Tongue (tissue), 2 donors: Measurements from ENCODE around the gene CDH20. TPM values are rescaled to one million over a fixed set of nuclear protein-coding genes. Genes with fewer than 3 reads are reported as not detected.

Source experiments
- DNase-seq: peaks from one replicate; pipeline ENCODE4 v3.0.0-alpha.2; 2015
- total RNA-seq: library from RNA; depleted of rRNA; stranded (reverse); fragments of >200 nt; gene quantifications from one replicate; pipeline ENCODE4 v1.2.3, GENCODE V29; 2014

CDH20 gene
- total RNA-seq, 1 donor from 2014 or later, result 1.1 TPM

DNA sequence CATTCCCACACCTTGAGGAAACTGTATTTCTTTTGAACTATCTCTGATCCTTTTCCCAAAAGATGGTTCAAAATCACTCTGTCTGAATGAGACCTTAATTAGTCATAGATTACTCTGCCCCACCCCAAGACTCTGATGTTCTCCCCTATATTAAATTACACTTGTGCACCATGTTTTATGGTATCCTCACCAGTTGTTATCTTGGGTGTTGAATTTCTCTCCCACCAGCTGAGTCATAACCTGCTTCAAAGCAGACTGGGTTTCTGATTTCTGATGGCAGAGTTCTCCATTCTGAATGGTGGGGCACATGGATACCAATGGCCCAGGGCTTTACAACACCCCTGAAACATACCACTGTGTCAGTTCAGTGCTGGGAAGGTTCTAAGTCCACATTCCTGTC, 15.0 kb downstream of the CDH20 start:
- no peak for DNase-seq

DNA sequence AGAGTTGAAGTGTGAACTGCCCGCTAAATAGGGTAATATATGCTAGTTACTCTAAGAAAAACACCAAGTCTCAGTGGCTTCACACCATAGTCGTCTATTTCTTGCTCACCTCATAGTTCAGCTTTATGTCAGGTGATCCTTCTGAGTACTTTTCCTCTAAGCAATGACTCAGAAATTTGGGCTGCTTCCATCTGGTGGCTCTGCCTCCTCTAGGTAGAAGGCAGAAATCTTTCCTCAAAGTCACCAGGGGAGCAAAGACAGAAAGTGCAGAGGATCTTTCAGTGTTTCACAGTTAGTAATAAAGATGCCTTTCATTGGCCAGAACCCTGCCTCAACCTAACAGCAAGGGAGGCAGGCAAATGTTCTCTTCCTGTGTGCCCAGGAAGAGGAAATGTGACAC, 17.3 kb downstream of the CDH20 start:
- DNase-seq, result no peak

DNA sequence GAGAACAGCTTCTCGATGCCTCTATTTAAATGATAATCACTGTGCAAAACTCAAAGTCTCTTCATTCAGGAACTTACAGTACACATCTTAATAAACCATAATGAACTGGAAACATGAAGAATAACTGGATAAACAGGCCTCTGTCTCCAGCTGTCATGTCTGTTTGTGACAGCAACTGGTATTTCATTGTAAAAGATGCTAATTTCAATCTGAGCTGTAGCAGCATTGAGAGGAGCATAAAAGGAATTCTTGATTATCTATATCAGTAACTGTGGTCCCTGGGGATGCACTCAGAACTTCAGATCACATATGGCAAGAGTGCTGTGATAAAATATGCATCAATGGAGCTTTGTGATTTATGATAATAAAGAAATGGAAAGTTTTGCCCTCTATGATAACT, 18.8 kb downstream of the CDH20 start:
- no peak for DNase-seq

DNA sequence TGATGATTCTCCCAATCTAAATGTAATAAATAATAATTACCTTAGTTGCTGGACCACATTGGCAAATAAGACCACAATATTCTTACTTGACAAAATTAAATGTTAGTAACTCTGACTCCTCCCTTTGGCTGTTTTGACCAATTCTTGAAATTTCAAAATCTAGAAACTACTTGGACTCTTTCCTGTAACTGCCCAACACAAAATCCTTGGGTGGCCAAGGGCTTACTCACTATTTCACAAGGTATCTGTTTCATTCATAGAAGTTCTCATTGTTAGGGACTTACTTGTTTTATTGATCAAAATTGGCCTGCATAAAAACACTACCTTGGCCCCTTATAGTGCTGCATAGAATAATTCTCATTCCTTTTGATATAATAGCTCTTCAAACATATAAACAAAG, 19.4 kb downstream of the CDH20 start:
- no peak for DNase-seq

DNA sequence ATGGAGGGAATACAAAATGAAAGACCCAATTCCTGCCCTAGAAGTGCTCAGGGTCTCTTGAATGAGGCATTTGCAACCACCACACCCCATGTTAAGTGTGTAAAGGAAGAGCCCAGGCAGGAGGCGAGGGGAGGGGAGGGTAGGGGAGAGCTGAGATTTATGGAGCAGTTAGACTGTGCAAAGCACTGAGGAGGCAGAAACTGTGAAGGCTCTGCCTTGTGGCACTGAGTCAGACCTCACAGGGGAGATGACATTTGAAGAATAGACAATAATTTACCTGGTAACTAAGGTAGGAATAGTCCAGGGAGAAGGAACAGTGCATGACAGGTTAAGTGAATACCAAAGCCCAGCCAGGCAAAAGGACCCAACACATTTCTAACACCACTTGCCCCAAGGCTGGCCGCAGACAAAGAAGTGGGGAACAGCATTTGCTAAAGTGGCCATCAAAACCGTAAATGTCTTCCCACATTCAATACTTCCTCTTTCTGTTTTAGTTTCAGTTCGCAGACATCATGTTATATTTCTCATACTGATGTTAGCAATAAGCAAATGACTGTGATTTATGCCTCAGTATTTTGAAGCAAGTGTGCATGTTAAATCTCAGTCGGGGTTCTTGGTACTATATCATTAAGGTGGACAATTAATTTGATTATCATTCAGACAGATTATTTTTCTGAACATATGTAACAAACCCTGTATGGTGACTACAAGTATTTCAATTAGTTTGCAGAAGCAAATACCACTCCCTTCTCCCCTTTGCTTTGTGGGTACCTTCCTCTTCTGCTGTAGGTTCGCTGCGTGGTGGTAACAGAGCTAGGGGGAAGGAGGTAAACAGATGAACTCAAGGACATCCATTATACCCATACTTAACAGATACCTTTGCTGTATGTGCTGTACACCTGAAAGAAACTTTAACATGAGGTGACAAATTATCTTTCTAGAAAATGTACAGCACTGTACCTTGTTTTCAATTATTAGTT, 27.5 kb downstream of the CDH20 start:
- DNase-seq, result no peak

DNA sequence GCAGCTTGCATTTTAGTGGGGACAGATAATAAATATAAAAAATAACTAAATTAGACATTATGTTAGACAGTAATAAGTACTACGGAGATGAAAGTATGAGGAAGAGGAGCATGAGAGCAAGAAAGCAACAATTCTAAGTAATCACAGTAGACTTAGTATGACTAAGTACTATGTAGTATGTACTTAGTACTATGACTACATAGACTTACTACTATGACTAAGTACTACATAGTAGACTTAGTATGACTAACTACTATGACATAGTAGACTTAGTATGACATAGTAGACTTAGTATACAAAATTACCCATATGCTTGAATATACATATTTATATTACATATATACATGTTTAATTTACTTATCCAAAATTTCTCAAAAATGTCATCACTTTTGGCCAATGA, 29.3 kb downstream of the CDH20 start:
- DNase-seq, result no peak

DNA sequence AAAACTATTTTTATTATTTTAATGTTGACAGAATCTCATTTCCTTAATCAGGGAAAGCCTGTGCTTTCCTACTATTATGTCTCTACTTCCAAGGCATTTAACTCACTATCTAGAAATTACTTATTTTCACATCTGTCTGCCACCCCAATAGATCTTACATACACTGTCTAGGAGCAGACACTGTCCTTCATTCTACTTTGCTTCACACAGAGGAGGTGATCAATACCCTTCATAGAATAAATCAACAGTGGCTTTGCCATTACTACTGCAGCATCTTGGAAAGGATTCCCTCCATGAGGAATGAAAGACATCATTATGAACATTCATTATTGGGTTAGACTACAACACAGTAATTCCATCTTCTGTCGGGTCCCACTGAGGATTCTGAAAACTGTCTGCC, 31.7 kb downstream of the CDH20 start:
- DNase-seq, result no peak

DNA sequence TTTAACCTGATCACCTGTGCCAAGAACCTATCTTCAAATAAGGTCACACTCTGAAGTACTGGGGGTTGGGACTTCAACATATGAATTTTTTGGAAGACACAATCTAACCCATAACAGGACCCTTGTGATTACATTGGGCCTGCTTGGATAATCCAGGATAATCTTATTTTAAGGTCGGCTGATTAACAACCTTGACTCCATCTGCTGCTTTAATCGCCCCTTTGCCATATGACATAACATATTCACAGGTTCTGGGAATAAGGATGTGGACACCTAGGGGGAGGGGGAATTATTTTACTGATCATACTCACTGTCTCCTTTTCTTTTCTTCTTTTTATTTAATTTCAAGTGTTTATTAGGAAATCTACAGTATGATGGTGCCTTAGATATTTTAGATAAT, 34.8 kb downstream of the CDH20 start:
- DNase-seq, result no peak

DNA sequence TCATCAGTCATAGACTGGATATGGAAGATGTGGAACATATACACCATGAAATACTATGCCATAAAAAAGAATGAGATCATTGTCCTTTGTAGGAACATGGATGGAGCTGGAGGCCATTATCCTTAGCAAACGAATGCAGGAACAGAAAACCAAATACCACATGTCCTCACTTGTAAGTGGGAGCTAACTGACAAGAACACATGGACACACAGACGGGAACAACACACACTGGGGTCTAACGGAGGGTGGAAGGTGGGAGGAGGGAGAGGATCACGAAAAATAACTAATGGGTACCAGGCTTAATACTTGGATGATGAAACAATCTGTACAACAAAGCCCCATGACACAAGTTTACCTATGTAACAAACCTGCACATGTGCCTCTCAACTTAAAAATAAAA, 36.4 kb downstream of the CDH20 start:
- DNase-seq, result peak; percentile 12

DNA sequence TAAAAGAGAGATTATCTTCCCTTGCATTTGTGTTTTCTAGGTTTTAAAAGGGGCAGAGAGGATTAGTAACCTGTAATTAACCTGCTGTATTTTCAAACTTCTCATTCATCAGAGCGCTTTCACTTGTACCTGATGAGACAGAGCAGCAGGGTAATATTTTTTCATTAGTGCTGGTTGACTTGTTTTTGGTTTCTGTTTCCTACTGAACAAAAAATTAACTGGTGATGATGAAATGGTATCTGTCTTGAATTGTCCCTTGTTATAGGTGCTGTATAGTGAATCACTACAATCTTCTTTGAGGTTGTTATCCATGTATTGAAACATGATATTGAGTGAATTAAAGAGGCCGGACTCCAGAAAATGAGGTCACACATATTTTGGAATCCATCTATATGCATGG, 37.9 kb downstream of the CDH20 start:
- DNase-seq, result no peak

DNA sequence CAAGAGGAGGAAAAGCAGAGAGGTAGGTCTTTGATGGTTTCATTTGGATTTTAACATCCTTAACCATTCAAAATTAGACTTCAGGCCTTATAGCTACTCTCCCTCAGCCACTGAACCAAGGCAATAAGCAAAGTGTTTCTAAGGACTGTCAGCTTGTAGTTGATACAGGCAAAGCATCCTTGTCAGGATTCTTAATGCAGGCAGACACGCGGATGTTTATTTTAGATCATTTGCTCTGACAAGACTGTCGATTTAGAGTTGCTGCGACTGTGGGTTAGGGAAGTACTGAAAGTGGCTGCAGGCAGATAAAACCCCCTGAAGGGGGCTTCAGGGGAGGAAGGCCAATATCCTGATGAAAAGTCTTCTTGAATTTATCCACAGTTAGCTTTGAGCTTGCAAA, 46.6 kb downstream of the CDH20 start:
- no peak for DNase-seq

DNA sequence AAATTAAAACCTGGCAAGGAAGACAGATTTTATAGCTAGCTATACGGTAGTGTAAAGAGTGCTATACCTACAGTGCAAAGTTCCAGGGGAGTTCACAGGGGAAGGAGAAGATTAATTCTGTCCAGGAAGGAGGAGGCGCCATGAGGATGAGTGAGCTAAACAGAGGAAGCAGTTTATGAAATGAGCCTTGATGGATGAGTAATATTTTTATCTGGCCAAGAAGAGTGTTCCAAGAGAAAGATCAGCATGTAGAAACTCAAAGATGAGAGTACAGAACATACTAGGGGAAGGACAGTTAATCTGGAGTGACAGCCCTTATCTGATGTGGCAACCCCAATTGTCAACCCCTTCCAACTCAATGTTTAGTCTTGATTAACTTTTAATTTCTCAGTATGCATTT, 54.8 kb downstream of the CDH20 start:
- DNase-seq, result no peak

DNA sequence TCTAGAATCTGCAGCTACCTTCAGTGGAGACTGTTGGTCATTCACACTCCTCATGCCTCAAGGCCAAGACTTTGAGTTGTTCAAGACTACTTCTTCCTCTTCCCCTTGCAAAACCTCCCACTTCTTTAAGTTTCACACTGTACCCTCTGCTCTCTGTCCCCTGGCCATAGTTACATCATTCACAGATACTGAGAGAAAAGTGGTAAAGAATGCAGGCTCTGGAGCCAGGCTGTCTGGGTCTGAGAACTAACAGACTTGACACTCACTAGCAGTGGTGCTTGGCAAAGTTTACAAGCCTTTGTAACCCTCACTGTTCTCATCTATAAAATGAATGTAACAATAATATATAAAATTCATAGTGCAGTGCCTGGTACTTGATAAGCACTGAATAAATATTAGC, 61.8 kb downstream of the CDH20 start:
- DNase-seq, result no peak

DNA sequence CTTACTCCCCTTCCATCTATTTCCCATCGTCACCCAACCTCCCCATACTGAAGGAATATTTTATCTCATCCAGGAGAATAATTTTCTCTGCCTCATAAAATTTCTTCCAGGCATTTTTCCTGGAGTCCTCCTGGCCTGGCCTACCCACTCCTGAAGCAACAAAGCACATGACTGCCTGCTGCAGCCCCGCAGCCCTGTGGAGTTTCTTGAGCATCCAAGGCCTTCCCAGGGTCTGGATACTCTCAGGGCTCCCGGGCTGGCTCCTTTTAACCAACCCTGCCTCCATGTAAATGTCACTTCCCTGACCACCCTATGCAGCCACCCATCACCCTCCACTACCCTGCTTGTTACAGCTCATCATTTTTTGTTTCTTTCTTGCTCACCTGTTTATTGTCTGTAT, 64.0 kb downstream of the CDH20 start:
- no peak for DNase-seq

DNA sequence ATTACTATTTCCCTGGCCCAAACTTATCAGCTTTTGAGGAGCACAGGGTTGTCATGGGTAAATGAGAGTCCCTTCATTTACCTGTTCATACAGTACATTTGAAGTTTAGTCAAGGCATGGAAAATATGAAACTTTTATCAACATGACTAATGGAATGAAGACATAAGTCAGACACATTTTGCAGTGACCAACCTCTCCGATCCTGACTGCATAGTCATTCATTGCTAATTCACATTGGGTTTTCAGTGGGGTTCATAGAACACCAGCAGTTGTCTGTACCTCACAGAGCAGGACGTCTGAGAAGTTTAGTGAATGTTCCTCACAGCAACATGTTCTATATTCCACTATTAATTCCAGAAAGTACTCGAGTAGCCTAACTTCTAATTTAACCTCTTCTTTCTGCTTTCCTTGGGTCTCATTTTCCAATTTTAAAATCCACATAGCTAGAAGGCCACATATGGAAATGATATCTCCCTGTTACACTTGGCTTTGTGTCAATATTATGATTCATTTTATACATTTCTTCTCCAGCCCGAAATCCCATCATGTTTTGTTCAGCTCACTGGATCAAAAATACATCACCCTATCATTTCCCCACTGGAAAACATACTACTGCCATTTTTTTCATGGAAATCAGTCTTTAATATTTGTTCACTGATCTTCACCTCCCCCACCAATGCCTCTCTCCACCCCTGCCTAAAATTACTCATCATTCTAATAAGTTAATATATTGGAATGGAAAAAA, 65.9 kb downstream of the CDH20 start:
- peak; percentile 47 for DNase-seq

DNA sequence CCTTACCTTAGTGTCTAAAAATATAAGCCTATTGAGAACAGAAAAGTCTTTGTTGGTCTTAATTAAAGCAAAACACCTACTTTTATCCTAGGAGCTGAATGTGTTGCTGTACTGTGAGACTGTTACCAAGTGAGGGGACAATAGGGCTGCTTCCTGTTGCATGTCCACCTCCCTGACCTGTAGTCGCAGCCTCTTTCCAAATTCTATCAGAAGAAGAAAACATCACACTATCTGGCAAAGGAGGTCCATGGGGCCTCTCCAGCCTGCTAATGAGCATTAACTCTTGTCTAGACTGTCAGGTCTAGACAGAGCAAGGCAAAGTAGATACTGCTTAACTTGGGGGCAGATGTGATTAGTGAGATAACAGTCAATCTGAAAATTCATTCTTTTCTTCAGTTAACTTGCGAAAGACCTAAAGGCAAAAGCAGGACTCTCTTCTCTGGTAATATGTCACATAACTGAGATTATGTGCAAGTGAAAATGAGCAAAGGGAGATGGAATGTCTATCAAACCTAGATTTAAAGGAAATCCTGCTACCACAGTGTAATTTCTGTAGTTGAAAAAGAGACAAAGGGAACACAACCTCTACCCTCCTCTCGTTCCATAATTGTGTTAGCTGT, 66.9 kb downstream of the CDH20 start:
- DNase-seq, result no peak

DNA sequence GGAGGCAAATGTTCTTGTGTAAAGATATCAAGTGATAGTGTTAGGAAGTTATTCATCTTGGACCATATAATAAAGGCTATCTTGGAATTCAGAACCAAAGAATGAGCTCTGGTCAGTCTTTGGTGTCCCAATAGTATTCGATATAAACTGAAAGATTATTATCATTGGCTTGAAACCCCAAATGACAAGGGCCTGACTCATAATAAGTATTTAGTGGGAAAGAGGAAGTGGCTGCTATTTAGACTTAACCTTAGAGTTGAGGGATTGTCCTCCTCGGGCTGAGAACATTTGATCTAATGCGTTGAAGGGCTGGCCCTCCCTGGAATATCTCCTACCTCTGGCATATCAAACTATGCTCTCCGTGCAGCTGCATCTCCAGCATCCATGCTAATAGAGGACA, 67.5 kb downstream of the CDH20 start:
- DNase-seq, result no peak

DNA sequence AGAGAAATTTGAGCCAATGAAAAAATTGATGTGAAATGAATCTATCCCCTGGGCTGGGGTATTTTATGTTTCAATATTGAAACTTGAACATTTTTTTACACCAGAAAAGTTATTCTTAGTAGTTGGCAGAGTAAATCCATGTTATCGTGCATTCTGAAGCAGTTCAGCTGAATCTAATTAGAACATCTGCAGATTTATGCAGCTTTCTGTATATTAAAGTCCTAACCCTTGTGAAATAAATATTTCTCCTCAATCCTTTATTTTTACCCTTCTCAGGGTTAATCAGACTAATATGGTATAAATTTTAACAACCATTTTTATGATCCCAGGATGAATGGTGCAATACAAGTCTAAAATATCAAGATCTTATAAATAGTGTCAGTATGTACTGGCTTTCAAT, 69.5 kb downstream of the CDH20 start:
- DNase-seq, result peak; percentile 38

DNA sequence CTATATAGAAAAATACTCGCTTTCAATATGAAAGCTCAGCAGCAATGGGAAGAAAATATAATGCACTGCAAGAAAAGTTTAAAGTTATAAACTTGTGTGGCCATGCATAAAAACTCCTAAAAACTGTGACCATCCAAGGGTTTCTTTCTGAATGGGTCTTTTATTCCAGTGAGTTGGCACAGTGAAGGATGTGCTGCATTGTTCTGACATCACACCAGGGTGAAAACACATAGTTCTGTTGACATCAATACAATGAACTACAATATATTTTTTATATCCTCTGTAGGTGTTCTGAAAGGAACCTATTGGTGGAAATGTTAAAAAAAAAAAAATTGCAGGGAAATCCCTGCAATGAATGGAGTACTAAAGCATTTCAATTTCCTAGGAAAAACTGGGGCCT, 80.2 kb downstream of the CDH20 start:
- DNase-seq, result no peak

DNA sequence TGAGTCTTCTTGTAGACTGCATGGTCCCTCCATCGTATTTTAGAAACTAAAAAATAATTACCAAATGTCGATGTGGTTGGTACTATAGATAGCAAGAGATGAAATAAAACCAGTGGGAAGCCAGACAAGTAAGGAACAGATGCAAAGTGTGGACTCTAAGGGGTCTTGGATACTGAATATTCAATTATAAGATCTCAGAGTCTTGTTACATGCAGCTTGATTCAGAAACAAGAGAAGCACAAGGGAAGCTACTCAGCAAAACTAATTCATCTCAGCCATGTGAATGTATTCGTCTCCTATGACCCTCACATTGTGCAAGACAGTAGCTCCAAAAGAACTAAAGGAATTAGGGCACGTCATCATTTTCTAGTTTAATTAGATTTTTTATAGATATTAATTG, 80.9 kb downstream of the CDH20 start:
- no peak for DNase-seq

DNA sequence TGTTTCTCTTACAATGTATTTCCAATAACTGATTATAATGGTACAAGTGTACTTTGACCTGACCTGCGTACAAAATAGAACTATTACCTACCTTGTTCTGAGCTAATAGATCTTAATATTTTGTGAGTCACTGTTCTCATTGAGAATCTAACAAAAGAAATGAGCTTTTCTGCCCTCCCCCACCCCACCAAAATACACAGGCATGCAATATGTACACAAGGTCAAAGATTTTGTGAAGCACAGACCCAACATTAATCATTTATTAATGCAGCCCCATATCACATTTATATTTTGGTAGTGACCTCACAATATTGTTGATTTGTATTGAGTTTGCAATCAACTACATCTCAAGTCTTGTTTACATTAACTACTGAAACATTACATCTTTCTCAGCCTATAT, 86.5 kb downstream of the CDH20 start:
- DNase-seq, result no peak

DNA sequence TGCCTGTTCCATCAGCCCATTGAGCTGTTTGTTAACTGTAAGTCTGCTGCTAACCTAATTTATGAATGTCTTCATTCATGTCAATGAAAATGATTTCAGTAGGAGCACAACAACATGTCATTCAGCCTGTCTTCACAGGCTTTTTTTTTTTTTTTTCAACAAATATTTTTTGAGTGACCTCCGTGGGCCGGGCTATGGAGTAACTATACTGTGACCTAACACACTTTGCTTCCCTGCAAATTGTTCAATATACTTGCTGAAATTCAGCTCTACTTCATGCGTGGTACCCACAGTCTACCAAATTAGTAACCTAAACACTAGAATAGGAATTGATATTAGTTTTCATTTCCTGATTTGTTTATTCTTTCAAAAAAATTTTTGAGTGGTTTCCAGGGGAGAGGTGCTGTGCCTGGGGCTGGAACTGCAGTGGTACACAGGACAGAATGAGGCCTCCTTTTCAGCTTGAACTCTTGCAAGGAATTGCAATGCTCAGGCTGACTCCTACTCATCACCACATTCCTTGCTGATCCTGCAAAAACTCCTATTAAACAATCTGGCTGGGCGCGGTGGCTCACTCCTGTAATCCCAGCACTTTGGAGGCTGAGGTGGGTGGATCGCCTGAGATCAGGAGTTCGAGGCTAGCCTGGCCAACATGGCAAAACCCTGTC, 87.1 kb downstream of the CDH20 start:
- no peak for DNase-seq
